GM19372 (cell line): ENCODE results near the gene NABP2.
"Not testable (repeated sequence)": the region's sequence is repeated elsewhere in the genome, so short reads cannot be mapped to it uniquely, and the experiment has no call there.

Source experiments
- ATAC-seq: cut with Tn5 transposase; IDR thresholded peaks from one replicate; pipeline ENCODE4 v1.9.1; 2021; ENCODE audit warnings: mild to moderate bottlenecking, low read depth, moderate library complexity; ENCODE audit not compliant: unreplicated experiment

NABP2 gene

GRCh38 chr12:56267443-56268071, 43.4 kb downstream of the NABP2 start:
- ATAC-seq = peak; percentile 15

GRCh38 chr12:56271031-56271430, 46.9 kb downstream of the NABP2 start:
- no peak for ATAC-seq

GRCh38 chr12:56272468-56272867, 48.3 kb downstream of the NABP2 start:
- not testable (repeated sequence) for ATAC-seq

- ATAC-seq = no peak
These were observed 50.2 kb downstream of the NABP2 start for GRCh38 chr12:56274299-56274698.

- no peak for ATAC-seq
These were observed 54.8 kb downstream of the NABP2 start for GRCh38 chr12:56278905-56279304.
